ENCODE data around the gene IL12RB2. TPM values are rescaled to one million over a fixed set of nuclear protein-coding genes. Genes with fewer than 3 reads are reported as not detected.

The IL12RB2 gene
- total and polyA plus RNA-seq, 7 donors = 0.13 to 9.5 (median 3.3) TPM

GRCh38 chr1:67436511-67437055, 128.9 kb downstream of the IL12RB2 start:
- Histone ChIP-seq H3K4me1 (peaks cover 48% of the 10 kb centered on the region), H3K27ac (no peak overlapping the region), H3K27me3 (ENCODE audit: insufficient read depth in 3 of 3, low read length in 2 of 3) (no peaks in the 10 kb centered on the region), H3K9me3 (no peaks in the 10 kb centered on the region), H3K4me3 (no peak overlapping the region), H3K36me3 (ENCODE audit: insufficient read depth in 1 of 2, low read depth in 1 of 2) (no peaks in the 10 kb centered on the region)
- 93 to 96% (median 95%) methylated on average over 4 of the region's 4 CpGs for WGBS, 3 donors
- intact Hi-C loops (cut with DNase I) = no loop called here
- ATAC-seq (no peak), DNase-seq (no peak)
- TF ChIP-seq, protein P1, sequence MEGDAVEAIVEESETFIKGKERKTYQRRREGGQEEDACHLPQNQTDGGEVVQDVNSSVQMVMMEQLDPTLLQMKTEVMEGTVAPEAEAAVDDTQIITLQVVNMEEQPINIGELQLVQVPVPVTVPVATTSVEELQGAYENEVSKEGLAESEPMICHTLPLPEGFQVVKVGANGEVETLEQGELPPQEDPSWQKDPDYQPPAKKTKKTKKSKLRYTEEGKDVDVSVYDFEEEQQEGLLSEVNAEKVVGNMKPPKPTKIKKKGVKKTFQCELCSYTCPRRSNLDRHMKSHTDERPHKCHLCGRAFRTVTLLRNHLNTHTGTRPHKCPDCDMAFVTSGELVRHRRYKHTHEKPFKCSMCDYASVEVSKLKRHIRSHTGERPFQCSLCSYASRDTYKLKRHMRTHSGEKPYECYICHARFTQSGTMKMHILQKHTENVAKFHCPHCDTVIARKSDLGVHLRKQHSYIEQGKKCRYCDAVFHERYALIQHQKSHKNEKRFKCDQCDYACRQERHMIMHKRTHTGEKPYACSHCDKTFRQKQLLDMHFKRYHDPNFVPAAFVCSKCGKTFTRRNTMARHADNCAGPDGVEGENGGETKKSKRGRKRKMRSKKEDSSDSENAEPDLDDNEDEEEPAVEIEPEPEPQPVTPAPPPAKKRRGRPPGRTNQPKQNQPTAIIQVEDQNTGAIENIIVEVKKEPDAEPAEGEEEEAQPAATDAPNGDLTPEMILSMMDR (IDR thresholded peaks at IDR 0.05) = no peak

DNA sequence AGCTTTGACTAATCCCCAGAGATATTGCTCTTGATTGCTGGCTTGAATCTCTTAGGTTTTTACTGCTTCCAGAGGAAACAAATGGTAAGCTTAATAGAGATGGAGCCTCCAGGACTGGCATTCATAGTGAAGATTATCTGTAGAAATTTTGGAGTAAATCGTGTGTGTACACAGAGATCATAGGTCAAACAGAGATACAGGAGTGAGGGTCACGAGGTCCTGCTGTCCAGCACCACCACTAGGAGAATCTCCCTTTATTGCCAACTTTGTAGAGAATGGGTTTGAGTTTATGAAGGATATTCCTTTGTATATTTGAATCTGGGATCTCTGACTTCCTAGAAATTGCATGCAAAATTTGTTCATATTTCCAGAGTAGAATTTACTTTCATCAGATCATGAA, 130.3 kb downstream of the IL12RB2 start:
- no peaks in the 10 kb centered on the region for H3K36me3 ChIP-seq (ENCODE audit: insufficient read depth in 1 of 2, low read depth in 1 of 2)
- TF ChIP-seq, protein P1 (IDR thresholded peaks at IDR 0.05) = no peak
- H3K27ac ChIP-seq = no peak overlapping the region
- H3K4me1 ChIP-seq = peaks cover 37% of the 10 kb centered on the region
- no peaks in the 10 kb centered on the region for H3K9me3 ChIP-seq
- H3K4me3 ChIP-seq = no peak overlapping the region
- DNase-seq = no peak
- intact Hi-C loops (cut with DNase I) = no loop called here
- no peaks in the 10 kb centered on the region for H3K27me3 ChIP-seq (ENCODE audit: insufficient read depth in 3 of 3, low read length in 2 of 3)
- WGBS, 3 donors = 72 to 84% (median 80%) methylated on average over 2 of the region's 2 CpGs
- no peak for ATAC-seq

DNA sequence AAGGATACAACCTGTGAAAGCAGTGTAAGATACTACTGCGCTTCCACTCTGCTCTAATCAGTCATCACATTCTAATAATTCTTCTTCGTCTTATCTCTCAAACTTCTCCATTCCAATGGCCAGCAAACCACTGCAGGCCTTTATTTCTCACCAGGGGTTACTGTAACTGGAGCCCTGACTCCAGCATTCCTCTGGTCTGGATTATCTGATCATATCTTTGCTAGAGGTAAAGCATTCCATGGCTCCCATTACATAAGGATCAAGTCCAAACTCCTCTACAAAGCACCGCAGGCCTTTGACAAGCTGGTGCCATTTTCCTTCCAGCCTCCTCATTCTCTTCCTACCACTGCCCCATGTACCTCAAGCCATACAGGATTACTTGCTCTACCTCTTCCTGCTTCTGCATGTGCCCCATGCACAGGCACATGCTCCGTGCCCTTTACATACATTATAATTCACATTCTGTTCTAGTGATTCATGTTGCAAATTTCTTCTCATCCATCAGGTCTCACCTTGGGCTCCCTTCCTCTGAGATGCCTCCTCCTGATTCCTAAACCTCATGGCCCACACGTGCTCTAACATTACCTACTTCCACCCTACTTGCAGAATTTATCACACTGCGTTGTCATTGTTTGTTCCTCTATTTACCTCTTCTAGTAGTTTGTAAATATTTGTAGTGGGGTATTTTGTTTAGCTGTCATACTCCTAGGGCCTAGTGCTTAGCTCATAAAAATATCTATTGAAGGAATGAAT, 131.8 kb downstream of the IL12RB2 start:
- H3K36me3 ChIP-seq (ENCODE audit: insufficient read depth in 1 of 2, low read depth in 1 of 2) = no peaks in the 10 kb centered on the region
- DNase-seq (no peak), ATAC-seq (no peak)
- no peak overlapping the region for H3K4me3 ChIP-seq
- peaks cover 24% of the 10 kb centered on the region for H3K4me1 ChIP-seq
- intact Hi-C loops (cut with DNase I) = no loop called here
- 71 to 76% (median 72%) methylated on average over 6 of the region's 6 CpGs for WGBS, 3 donors
- no peak overlapping the region for H3K27ac ChIP-seq
- H3K9me3 ChIP-seq = no peaks in the 10 kb centered on the region
- TF ChIP-seq, protein P1 (IDR thresholded peaks at IDR 0.05) = no peak
- H3K27me3 ChIP-seq (ENCODE audit: insufficient read depth in 3 of 3, low read length in 2 of 3) = no peaks in the 10 kb centered on the region

- no peak for ATAC-seq
- Histone ChIP-seq H3K27me3 (ENCODE audit: insufficient read depth in 3 of 3, low read length in 2 of 3) (no peaks in the 10 kb centered on the region), H3K27ac (peak overlapping the region; percentile 15), H3K36me3 (ENCODE audit: insufficient read depth in 1 of 2, low read depth in 1 of 2) (no peaks in the 10 kb centered on the region), H3K9me3 (no peaks in the 10 kb centered on the region), H3K4me3 (no peak overlapping the region), H3K4me1 (peaks cover 24% of the 10 kb centered on the region)
- intact Hi-C loops (cut with DNase I) = no loop called here
- DNase-seq = no peak
- TF ChIP-seq, protein P1 (IDR thresholded peaks at IDR 0.05) = no peak
- WGBS, 3 donors = 63 to 72% (median 65%) methylated on average over 3 of the region's 3 CpGs
Measured at GRCh38 chr1:67440339-67440738, 132.7 kb downstream of the IL12RB2 start.
